HG02642 (cell line): ENCODE measurements around the gene ACKR2.

Experiments used
- ATAC-seq: cut with Tn5 transposase; IDR thresholded peaks from one replicate; pipeline ENCODE4 v1.9.1; 2021; ENCODE audit warnings: mild to moderate bottlenecking; ENCODE audit not compliant: unreplicated experiment, poor library complexity

The ACKR2 gene

GRCh38 chr3:42809202-42809601 lies at the start of gene ACKR2:
TSS of gene ACKR2 (plus strand) at chr3:42809445. CDS start at chr3:42864503, 55,058 bp downstream.
- ATAC-seq, result no peak

- no peak for ATAC-seq
Measured at GRCh38 chr3:42762046-42762724, 47.1 kb upstream of the ACKR2 start.

GRCh38 chr3:42763021-42763420 lies 46.2 kb upstream of the ACKR2 start:
- ATAC-seq, result no peak

GRCh38 chr3:42764115-42764514 lies 45.1 kb upstream of the ACKR2 start:
- no peak for ATAC-seq

- no peak for ATAC-seq
Measured at GRCh38 chr3:42764561-42765295, 44.5 kb upstream of the ACKR2 start.

GRCh38 chr3:42769477-42770131 lies 39.6 kb upstream of the ACKR2 start:
- ATAC-seq, result no peak

GRCh38 chr3:42771271-42771670 lies 38.0 kb upstream of the ACKR2 start:
- ATAC-seq, result no peak

- peak; percentile 99 for ATAC-seq
Measured at GRCh38 chr3:42772670-42773408, 36.4 kb upstream of the ACKR2 start, which contains the start of gene CCDC13. TSS of gene CCDC13 (minus strand) at chr3:42773253. CDS start at chr3:42758345, 14,908 bp downstream.

GRCh38 chr3:42773409-42773751 lies 35.9 kb upstream of the ACKR2 start:
- peak; percentile 3 for ATAC-seq

GRCh38 chr3:42778644-42779043 lies 30.6 kb upstream of the ACKR2 start:
- no peak for ATAC-seq

- no peak for ATAC-seq
Measured at GRCh38 chr3:42780398-42780797, 28.8 kb upstream of the ACKR2 start.

GRCh38 chr3:42780892-42781700 lies 28.1 kb upstream of the ACKR2 start:
- peak; percentile 72 for ATAC-seq

GRCh38 chr3:42786212-42786611 lies 23.0 kb upstream of the ACKR2 start:
- ATAC-seq, result no peak

- ATAC-seq, result no peak
Measured at GRCh38 chr3:42786631-42787030, 22.6 kb upstream of the ACKR2 start.

GRCh38 chr3:42790714-42791229 lies 18.5 kb upstream of the ACKR2 start:
- no peak for ATAC-seq

- ATAC-seq, result no peak
Measured at GRCh38 chr3:42795621-42796181, 13.5 kb upstream of the ACKR2 start.

GRCh38 chr3:42796332-42796885 lies 12.8 kb upstream of the ACKR2 start:
- no peak for ATAC-seq

- ATAC-seq, result no peak
Measured at GRCh38 chr3:42799376-42799775, 9.9 kb upstream of the ACKR2 start.

GRCh38 chr3:42800251-42800650 lies 9.0 kb upstream of the ACKR2 start:
- no peak for ATAC-seq
